ENCODE results near the gene SDHA. TPM values are rescaled to one million over a fixed set of nuclear protein-coding genes. Genes with fewer than 3 reads are reported as not detected.
"Not testable (repeated sequence)": the region's sequence is repeated elsewhere in the genome, so short reads cannot be mapped to it uniquely, and the experiment has no call there.

Gene SDHA
- total RNA-seq, 2 donors from 2014 or later, result 59.6 to 70.5 TPM

DNA sequence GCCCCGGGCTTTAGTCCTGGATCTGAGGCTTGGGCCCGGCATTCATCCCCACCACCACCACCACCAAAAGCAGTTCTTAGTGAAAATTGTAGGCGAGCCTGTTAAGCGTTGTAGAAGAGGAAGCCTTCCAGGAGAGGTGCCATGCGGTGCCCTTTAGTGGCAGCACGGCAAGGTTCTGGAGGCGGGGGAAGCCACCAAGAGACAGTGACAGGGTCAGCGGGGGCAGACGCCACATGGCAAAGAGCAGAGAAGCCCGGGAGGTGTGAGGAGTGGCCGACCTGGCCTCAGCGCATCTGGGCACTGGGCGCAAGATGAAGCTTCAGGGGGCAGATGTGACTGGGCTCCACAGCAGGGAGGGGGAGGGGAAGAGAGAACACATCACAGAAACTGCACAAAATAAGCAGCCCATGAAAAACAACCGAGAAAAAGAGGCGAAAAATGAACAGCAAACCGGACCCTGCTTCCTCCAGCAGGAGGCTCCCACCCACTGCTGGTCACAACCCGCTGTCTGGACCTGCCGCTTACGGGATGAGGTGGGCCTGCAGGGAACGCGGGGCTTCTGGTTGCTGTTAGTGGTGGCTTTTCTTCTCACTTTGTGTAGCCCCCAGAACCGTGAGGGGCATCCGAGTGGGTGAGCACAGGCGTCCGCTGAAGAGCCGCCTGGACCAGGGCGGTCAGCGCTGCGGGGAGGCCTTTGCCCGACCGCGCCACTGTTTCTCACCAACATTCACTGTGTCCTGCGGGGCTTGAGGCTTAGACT lies 22.5 kb upstream of the SDHA start:
- TF ChIP-seq CTCF (IDR thresholded peaks at IDR 0.05), result no peak
- no peak for DNase-seq (ENCODE audit: low spot score)
- H3K9me3 ChIP-seq, result no peaks in the 10 kb centered on the region
- H3K36me3 ChIP-seq, result no peaks in the 10 kb centered on the region
- no peak for ATAC-seq (ENCODE audit: insufficient number of reproducible peaks, low FRiP score, low read depth)
- H3K27me3 ChIP-seq (replicated peaks; ENCODE audit: insufficient read depth), result no peaks in the 10 kb centered on the region
- no peak overlapping the region for H3K27ac ChIP-seq
- H3K4me1 ChIP-seq (ENCODE audit: control insufficient read depth in 1 of 2, low read depth in 2 of 2), result peaks cover 2 to 13% of the 10 kb centered on the region in 2 donors
- no peak overlapping the region for H3K4me3 ChIP-seq

GRCh38 chr5:196350-196749 lies 21.8 kb upstream of the SDHA start:
- H3K9me3 ChIP-seq, result no peaks in the 10 kb centered on the region
- ATAC-seq (ENCODE audit: insufficient number of reproducible peaks, low FRiP score, low read depth), result no peak
- peaks cover 0 to 5% of the 10 kb centered on the region in 2 donors for H3K4me1 ChIP-seq (ENCODE audit: control insufficient read depth in 1 of 2, low read depth in 2 of 2)
- H3K36me3 ChIP-seq, result no peaks in the 10 kb centered on the region
- no peak for TF ChIP-seq CTCF (IDR thresholded peaks at IDR 0.05)
- H3K27me3 ChIP-seq (replicated peaks; ENCODE audit: insufficient read depth), result no peaks in the 10 kb centered on the region
- no peak overlapping the region for H3K4me3 ChIP-seq
- no peak overlapping the region for H3K27ac ChIP-seq
- no peak for DNase-seq (ENCODE audit: low spot score)

DNA sequence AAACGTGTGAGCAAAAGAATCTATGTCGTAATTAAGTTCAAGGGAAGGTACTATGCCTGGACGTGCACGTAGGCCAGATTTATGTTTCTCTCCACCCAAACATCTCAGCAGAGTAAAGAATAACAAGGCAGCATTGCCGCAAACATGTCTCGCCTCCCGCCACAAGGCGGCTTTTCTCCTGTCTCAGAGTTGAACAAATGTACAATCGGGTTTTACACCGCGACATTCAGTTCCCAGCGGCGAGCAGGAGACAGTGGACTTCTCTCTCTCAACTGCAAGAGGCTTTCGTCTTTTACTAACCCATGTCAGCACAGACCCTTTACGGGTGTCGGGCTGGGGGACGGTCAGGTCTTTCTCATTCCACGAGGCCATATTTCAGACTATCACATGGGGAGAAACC lies 21.1 kb upstream of the SDHA start:
- not testable (repeated sequence) for DNase-seq (ENCODE audit: low spot score); ATAC-seq (ENCODE audit: insufficient number of reproducible peaks, low FRiP score, low read depth); H3K27me3 ChIP-seq (replicated peaks; ENCODE audit: insufficient read depth); H3K27ac ChIP-seq; H3K4me1 ChIP-seq (ENCODE audit: control insufficient read depth in 1 of 2, low read depth in 2 of 2); H3K4me3 ChIP-seq; H3K36me3 ChIP-seq; H3K9me3 ChIP-seq
- peak; percentile 7 for TF ChIP-seq CTCF (IDR thresholded peaks at IDR 0.05)

DNA sequence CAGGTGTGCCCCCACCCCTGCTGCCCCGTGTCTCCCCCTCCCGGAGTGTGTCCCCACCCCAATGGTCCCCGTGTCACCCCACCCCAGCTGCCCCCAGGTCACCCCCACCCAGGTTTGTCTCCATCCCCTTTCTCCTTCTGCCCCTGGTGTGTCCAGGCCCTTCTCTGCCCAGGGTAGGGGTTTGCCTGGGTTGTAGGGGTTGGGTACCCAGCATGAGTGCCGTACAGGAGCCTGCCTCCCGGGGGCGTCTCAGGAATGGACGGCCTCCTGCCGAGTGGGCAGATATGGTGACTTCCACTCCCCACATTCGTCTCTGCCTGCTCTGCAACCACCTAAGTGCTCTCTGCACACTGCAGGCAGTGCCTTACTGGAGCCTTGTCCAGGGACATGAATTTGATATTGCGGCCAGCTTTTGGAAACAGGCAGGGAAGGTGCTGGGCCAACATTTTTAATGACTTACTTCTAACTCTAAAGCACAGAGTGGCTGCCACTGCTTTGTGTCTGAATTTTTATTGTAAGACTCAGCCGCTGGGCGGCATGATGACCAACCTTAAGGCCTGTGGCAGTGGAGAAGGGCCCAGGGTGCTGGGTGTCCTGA lies 20.1 kb upstream of the SDHA start:
- no peak for ATAC-seq (ENCODE audit: insufficient number of reproducible peaks, low FRiP score, low read depth)
- DNase-seq (ENCODE audit: low spot score), result no peak
- no peak for TF ChIP-seq CTCF (IDR thresholded peaks at IDR 0.05)
- no peak overlapping the region for H3K4me3 ChIP-seq
- H3K27ac ChIP-seq, result no peak overlapping the region
- H3K9me3 ChIP-seq, result no peaks in the 10 kb centered on the region
- no peaks in the 10 kb centered on the region for H3K27me3 ChIP-seq (replicated peaks; ENCODE audit: insufficient read depth)
- H3K4me1 ChIP-seq (ENCODE audit: control insufficient read depth in 1 of 2, low read depth in 2 of 2), result no peaks in the 10 kb centered on the region
- H3K36me3 ChIP-seq, result no peaks in the 10 kb centered on the region

DNA sequence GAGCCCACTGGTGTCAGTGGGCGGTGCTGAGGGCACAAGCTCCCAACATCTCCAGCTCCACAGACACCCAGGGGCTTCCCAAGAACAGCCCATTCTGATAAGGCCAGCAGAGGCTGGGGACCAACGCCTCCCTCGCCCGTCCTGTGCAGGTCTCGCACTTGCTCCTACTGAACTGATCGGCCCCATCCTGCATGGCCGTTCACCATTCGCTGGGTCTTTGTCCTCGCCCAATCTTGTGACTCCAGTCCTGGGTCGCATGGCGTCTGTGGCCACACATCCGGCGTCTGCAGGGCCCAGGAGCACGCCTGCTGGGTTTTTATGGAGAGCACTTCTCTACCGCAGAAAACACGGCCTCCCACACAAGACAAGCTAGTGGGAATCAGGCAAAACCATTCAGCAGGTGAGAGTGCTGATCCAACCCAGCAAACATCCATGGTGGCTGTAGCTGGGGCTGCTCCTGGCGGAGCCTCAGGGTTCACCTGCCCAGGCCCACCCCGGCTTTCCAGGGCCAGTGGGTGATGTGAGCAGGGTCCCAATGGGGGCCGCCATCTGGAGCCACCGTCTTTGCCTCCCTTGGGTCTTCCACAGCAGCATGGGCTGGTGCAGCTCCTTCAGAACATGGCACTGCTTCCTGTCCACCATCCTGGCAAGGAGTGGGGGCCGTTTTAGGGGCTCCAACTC lies 19.5 kb upstream of the SDHA start:
- H3K4me3 ChIP-seq, result no peak overlapping the region
- ATAC-seq (ENCODE audit: insufficient number of reproducible peaks, low FRiP score, low read depth) (no peak), DNase-seq (ENCODE audit: low spot score) (no peak)
- H3K36me3 ChIP-seq, result peaks cover 6% of the 10 kb centered on the region
- H3K27ac ChIP-seq, result no peak overlapping the region
- no peaks in the 10 kb centered on the region for H3K4me1 ChIP-seq (ENCODE audit: control insufficient read depth in 1 of 2, low read depth in 2 of 2)
- H3K27me3 ChIP-seq (replicated peaks; ENCODE audit: insufficient read depth), result no peaks in the 10 kb centered on the region
- TF ChIP-seq CTCF (IDR thresholded peaks at IDR 0.05), result no peak
- no peaks in the 10 kb centered on the region for H3K9me3 ChIP-seq

Data from thoracic aorta (tissue), 2 donors.